Tibial nerve (tissue), 3 donors: ENCODE results near the gene TCHHL1.

Source experiments
- POLR2A ChIP-seq, 2 donors: fragments of 450-650 bp; IDR thresholded peaks; one replicate each; pipeline ENCODE4 v1.6.1; 2017; ENCODE audit warnings: antibody characterized with exemption in 2 of 2, mild to moderate bottlenecking in 2 of 2, moderate library complexity in 2 of 2
- TF ChIP-seq, protein P1 (sequence below), 5 experiments: fragments of 200-600 bp in 3 of 5; fragments of 450-650 bp in 2 of 5; sonication (generic) in 3 of 5; IDR thresholded peaks; one replicate each; pipeline ENCODE4 v1.5.1; 2016 to 2019; ENCODE audit warnings: antibody characterized with exemption in 5 of 5, mild to moderate bottlenecking in 3 of 5, moderate library complexity in 2 of 5

- TF ChIP-seq, protein P1, sequence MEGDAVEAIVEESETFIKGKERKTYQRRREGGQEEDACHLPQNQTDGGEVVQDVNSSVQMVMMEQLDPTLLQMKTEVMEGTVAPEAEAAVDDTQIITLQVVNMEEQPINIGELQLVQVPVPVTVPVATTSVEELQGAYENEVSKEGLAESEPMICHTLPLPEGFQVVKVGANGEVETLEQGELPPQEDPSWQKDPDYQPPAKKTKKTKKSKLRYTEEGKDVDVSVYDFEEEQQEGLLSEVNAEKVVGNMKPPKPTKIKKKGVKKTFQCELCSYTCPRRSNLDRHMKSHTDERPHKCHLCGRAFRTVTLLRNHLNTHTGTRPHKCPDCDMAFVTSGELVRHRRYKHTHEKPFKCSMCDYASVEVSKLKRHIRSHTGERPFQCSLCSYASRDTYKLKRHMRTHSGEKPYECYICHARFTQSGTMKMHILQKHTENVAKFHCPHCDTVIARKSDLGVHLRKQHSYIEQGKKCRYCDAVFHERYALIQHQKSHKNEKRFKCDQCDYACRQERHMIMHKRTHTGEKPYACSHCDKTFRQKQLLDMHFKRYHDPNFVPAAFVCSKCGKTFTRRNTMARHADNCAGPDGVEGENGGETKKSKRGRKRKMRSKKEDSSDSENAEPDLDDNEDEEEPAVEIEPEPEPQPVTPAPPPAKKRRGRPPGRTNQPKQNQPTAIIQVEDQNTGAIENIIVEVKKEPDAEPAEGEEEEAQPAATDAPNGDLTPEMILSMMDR (IDR thresholded peaks at IDR 0.05): no peak
- no peak for TF ChIP-seq POLR2A (IDR thresholded peaks at IDR 0.05)
Observed at GRCh38 chr1:152039461-152039860, 49.4 kb downstream of the TCHHL1 start.
